CD4-positive, alpha-beta memory T cell (primary cell): Measurements from ENCODE around the gene EIF4G2. TPM values are rescaled to one million over a fixed set of nuclear protein-coding genes. Genes with fewer than 3 reads are reported as not detected.
A peak's percentile ranks its signal among the peaks of the same experiment; 100 is the strongest.

Experiments
- CTCF ChIA-PET: fragments of 350-600 bp; sonication (Branson Sonifier 250); formaldehyde crosslinking; loops from one replicate; lab custom pipeline; 2021; ENCODE audit warnings: inconsistent platforms; ENCODE audit not compliant: partially characterized antibody; lab: Charles Lee
- POLR2A ChIA-PET: fragments of 350-600 bp; sonication (Branson Sonifier 250); formaldehyde crosslinking; loops from one replicate; lab custom pipeline; 2021; ENCODE audit not compliant: partially characterized antibody; lab: Charles Lee
- DNase-seq, 5 donors: peaks; one replicate each; pipeline versions ENCODE4 v3.0.0 to v3.0.0-alpha.2; 2020 to 2022; ENCODE audit warnings: mixed read lengths in 1 of 5
- H3K27ac ChIP-seq: one replicate; pipeline ENCODE4 v1.7.0; 2013; ENCODE audit warnings: low read depth, low read length
- H3K27me3 ChIP-seq: 2 replicates; pipeline ENCODE4 v1.7.0; 2013; ENCODE audit warnings: mild to moderate bottlenecking, low read length, moderate library complexity; ENCODE audit not compliant: insufficient read depth
- H3K36me3 ChIP-seq: 2 replicates; pipeline ENCODE4 v1.7.0; 2013; ENCODE audit warnings: mild to moderate bottlenecking, low read length, moderate library complexity; ENCODE audit not compliant: insufficient read depth
- H3K4me1 ChIP-seq: 2 replicates; pipeline ENCODE4 v1.7.0; 2013; ENCODE audit warnings: mild to moderate bottlenecking, low read length, moderate library complexity; ENCODE audit not compliant: insufficient read depth
- H3K4me3 ChIP-seq, 2 donors: one replicate each; pipeline ENCODE4 v1.7.0; 2013; ENCODE audit warnings: low read length in 2 of 2, mild to moderate bottlenecking in 1 of 2
- H3K9me3 ChIP-seq, 2 donors: one replicate each; pipeline ENCODE4 v1.7.0; 2013; ENCODE audit warnings: low read length in 2 of 2, control low read depth in 1 of 2; ENCODE audit not compliant: control insufficient read depth in 1 of 2
- H3K27ac Mint-ChIP-seq, 7 donors: one replicate each; pipeline ENCODE4 v1.8.0; 2020 to 2021; ENCODE audit warnings: mixed read lengths in 7 of 7, mild to moderate bottlenecking in 6 of 7, inconsistent platforms in 3 of 7, moderate library complexity in 3 of 7
- H3K27me3 Mint-ChIP-seq, 2 donors: one replicate each; pipeline ENCODE4 v1.8.0; 2020 to 2021; ENCODE audit warnings: mixed read lengths in 2 of 2
- H3K36me3 Mint-ChIP-seq, 2 donors: one replicate each; pipeline ENCODE4 v1.8.0; 2020 to 2021; ENCODE audit warnings: mixed read lengths in 2 of 2, inconsistent platforms in 1 of 2, mild to moderate bottlenecking in 1 of 2
- H3K4me1 Mint-ChIP-seq, 4 donors: one replicate each; pipeline ENCODE4 v1.8.0; 2020 to 2021; ENCODE audit warnings: mixed read lengths in 4 of 4, mild to moderate bottlenecking in 1 of 4
- H3K4me3 Mint-ChIP-seq, 8 donors: one replicate each; pipeline ENCODE4 v1.8.0; 2020 to 2021; ENCODE audit warnings: mixed read lengths in 8 of 8, mild to moderate bottlenecking in 7 of 8, moderate library complexity in 6 of 8, inconsistent platforms in 3 of 8
- H3K9me3 Mint-ChIP-seq, 8 donors: one replicate each; pipeline ENCODE4 v1.8.0; 2020 to 2021; ENCODE audit warnings: mixed read lengths in 8 of 8, mild to moderate bottlenecking in 5 of 8, inconsistent platforms in 3 of 8, moderate library complexity in 1 of 8
- intact Hi-C: fragments of 100-400 bp; cut with micrococcal nuclease; formaldehyde crosslinking; loops from one replicate; pipeline ENCODE4 v1.15.1; 2023
- polyA plus RNA-seq, 2 donors: library from polyadenylated mRNA; unstranded; fragments of 300-500 nt; fragmentation: Illumina TruSeq; gene quantifications; one replicate each; pipeline ENCODE4 v1.2.3, GENCODE V29; 2021
- total RNA-seq, 2 experiments: library from RNA; stranded (reverse); gene quantifications; one replicate each; pipeline ENCODE4 v1.2.3, GENCODE V29; 2021

EIF4G2 gene
- total RNA-seq (100 to 1,000 TPM; 659 to 664 TPM), polyA plus RNA-seq (100 to 1,000 TPM; 521 to 531 TPM)

GRCh38 chr11:10808553-10809372, at the start of gene EIF4G2:
EIF4G2 (minus strand) TSS chr11:10808926.
- peak within 1 kb of the TSS; percentile 96 to 99 (median 98) for H3K4me3 Mint-ChIP-seq
- peak within 1 kb of the TSS; percentile 98 to 100 (median 99) for H3K27ac Mint-ChIP-seq
- H3K27me3 ChIP-seq, result no peaks in the 10 kb centered on the region
- H3K9me3 Mint-ChIP-seq, result peaks cover 0 to 5% (median 0%) of the 10 kb centered on the region in 8 donors
- H3K36me3 Mint-ChIP-seq, result peaks cover 33 to 49% of the 10 kb centered on the region in 2 donors
- peak within 1 kb of the TSS; percentile 77 to 95 for H3K4me3 ChIP-seq
- H3K27ac ChIP-seq, result peak within 1 kb of the TSS; percentile 97
- POLR2A ChIA-PET, result interaction anchor here (0.6 to 11.7 kb wide), 56 partner anchors 9 to 1495 kb away, joined by 3 to 469 read pairs (median 5); partner anchors contain the start of genes AMPD3, CTR9, IPO7 and RNF141
- H3K4me1 ChIP-seq, result peaks cover 44% of the 10 kb centered on the region
- H3K27me3 Mint-ChIP-seq, result peaks cover 0 to 3% of the 10 kb centered on the region in 2 donors
- peaks cover 34% of the 10 kb centered on the region for H3K36me3 ChIP-seq
- intact Hi-C loops, result loop anchor here (1.0 to 5.0 kb wide), 11 partner anchors 50 to 1348 kb away; partner anchors contain the start of genes AMPD3, CTR9, RNF141 and USP47
- DNase-seq, result peak; percentile 98 to 99 (median 99)
- peaks cover 27 to 62% (median 40%) of the 10 kb centered on the region in 4 donors for H3K4me1 Mint-ChIP-seq
- CTCF ChIA-PET, result interaction anchor here (0.8 to 3.6 kb wide), 22 partner anchors 10 to 1034 kb away, joined by 3 to 35 read pairs (median 4); partner anchors contain the start of genes RNF141, USP47 and ZBED5
- no peaks in the 10 kb centered on the region for H3K9me3 ChIP-seq

DNA sequence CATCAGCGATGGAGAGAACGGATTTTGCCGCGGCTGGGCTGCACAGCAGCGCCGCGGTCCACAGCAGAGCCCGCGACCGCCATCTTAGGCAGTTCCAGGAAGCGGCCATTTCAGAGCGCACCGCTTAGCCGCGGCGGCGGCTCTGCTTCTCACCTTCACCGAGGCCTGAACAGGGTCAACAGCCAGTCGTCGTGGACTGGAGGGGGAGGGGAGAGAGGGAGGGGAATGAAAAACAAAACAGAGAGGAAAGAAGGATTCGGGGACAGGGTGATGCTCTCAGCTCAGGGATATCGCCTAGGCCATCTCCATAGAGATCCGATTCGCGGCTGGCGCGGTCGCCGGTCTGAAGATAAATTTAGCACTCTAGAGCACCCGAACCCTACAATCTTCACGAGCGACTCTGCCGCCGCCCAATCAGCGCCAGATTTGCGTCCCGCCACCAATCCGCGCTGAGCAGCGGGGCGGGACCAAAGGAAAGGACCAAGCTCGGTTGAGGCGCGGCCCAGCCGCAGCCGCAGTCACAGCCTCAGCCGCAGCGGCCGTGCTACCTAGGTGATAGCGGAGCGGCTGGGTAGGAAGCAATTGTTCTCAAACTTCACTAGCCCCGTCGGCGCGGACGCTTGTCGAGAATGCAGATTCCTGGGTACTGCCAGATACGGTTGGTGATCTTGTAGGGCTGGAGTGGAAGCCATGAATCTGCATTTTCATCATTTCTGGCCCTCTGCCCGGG, 49.1 kb upstream of the EIF4G2 start, which contains the start of gene ZBED5:
Gene ZBED5 (minus strand): TSS at position 345 of the 730 bp plus-strand sequence. CDS start 3,108 bp downstream, outside the sequence.
- Mint-ChIP-seq H3K4me1 (peaks cover 26 to 63% (median 34%) of the 10 kb centered on the region in 4 donors), H3K9me3 (peaks cover 0 to 2% (median 0%) of the 10 kb centered on the region in 8 donors), H3K4me3 (peak within 1 kb of the TSS; percentile 98 to 100 (median 99)), H3K27ac (peak within 1 kb of the TSS; percentile 99 to 100 (median 99)), H3K36me3 (peaks cover 18 to 47% of the 10 kb centered on the region in 2 donors), H3K27me3 (no peaks in the 10 kb centered on the region)
- DNase-seq, result peak; percentile 95 to 97 (median 97)
- ChIA-PET CTCF (interaction anchor here (0.6 to 5.9 kb wide), 8 partner anchors 10 to 317 kb away, joined by 3 to 36 read pairs (median 4); partner anchors contain the start of genes EIF4G2 and RNF141), POLR2A (interaction anchor here (0.6 to 7.5 kb wide), 37 partner anchors 10 to 1397 kb away, joined by 3 to 469 read pairs (median 5); partner anchors contain the start of genes CTR9, EIF4G2, RNF141 and ZNF143)
- Histone ChIP-seq H3K27me3 (no peaks in the 10 kb centered on the region), H3K4me1 (peaks cover 36% of the 10 kb centered on the region), H3K9me3 (no peaks in the 10 kb centered on the region), H3K27ac (peak within 1 kb of the TSS; percentile 93), H3K36me3 (peaks cover 19% of the 10 kb centered on the region), H3K4me3 (peak within 1 kb of the TSS; percentile 93 to 100)
- intact Hi-C loops, result loop anchor here (1.0 to 5.0 kb wide), 8 partner anchors 20 to 1397 kb away; partner anchors contain the start of genes CTR9, EIF4G2, USP47 and ZNF143

DNA sequence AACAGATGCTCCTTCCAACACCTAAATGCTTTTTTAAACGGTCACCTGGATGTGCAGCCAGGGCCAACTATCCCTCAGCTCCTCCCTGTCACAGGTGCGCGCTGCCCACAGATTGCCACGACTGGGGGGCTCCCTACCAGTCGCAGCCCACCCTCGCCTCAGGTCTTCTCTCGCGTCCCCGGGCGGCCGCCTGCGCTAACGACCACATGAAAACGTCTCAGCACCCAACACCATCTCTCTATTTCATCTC, 48.7 kb upstream of the EIF4G2 start:
- peaks cover 26 to 60% (median 33%) of the 10 kb centered on the region in 4 donors for H3K4me1 Mint-ChIP-seq
- POLR2A ChIA-PET, result interaction anchor here (0.7 to 7.5 kb wide), 30 partner anchors 9 to 1397 kb away, joined by 3 to 469 read pairs (median 5); partner anchors contain the start of genes CTR9, EIF4G2, RNF141 and ZNF143
- intact Hi-C loops, result loop anchor here (2.0 to 5.0 kb wide), 5 partner anchors 75 to 1397 kb away; partner anchors contain the start of genes USP47 and ZNF143

DNA sequence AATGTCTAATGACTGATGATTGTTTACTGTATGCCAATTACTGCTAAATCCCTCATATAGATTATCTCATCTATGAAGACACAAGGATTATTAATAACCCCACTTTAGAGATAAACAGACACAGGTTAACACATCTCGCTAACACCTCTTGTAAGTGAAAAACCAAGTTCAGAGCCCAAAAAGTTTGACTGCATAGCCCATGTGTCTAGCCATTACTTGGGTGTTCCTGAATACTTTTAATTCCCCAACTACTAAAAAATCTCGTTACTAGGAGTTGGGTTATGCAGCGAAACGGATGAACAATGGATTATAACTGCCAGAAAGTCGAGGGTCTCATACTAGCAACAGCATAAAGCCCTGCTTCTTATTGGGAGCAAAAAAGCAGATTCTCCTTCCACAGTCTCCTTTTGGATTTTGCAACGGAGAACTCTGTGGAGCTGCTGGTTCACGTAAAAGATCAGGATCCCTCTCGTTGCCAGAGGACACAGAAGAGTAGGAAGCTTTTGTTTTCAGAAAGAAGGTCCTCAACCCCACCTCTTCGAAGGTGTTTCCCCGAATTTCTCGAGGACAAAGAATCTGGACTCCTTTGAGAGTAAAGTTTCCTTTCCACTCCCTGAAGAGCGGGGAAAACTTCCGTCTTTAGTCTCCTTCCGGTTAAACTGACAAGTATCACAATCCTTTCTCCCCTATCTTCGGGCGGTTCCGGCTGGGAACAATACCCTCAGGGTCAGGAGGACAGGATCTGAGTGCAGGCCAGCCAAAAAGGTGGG, 48.1 kb upstream of the EIF4G2 start:
- H3K4me3 ChIP-seq, result peak overlapping the region; percentile 93 to 100
- no peaks in the 10 kb centered on the region for H3K9me3 ChIP-seq
- H3K9me3 Mint-ChIP-seq, result peaks cover 0 to 2% (median 0%) of the 10 kb centered on the region in 8 donors
- peak overlapping the region; percentile 99 to 100 (median 99) for H3K27ac Mint-ChIP-seq
- peak in 2 of 5 donors; percentile 6 to 36 for DNase-seq
- no peaks in the 10 kb centered on the region for H3K27me3 ChIP-seq
- peaks cover 25 to 56% of the 10 kb centered on the region in 2 donors for H3K36me3 Mint-ChIP-seq
- H3K36me3 ChIP-seq, result peaks cover 19% of the 10 kb centered on the region
- peak overlapping the region; percentile 93 for H3K27ac ChIP-seq
- CTCF ChIA-PET, result interaction anchor here (0.9 to 5.9 kb wide), 3 partner anchors 21 to 64 kb away, joined by 4 to 36 read pairs (median 35); partner anchors contain the start of gene EIF4G2
- H3K4me1 ChIP-seq, result peaks cover 36% of the 10 kb centered on the region
- no peaks in the 10 kb centered on the region for H3K27me3 Mint-ChIP-seq
- peak overlapping the region; percentile 98 to 100 (median 99) for H3K4me3 Mint-ChIP-seq
- POLR2A ChIA-PET, result interaction anchor here (1.1 to 7.5 kb wide), 17 partner anchors 9 to 1396 kb away, joined by 3 to 469 read pairs (median 7); partner anchors contain the start of genes CTR9, EIF4G2 and ZNF143
- peaks cover 31 to 62% (median 37%) of the 10 kb centered on the region in 4 donors for H3K4me1 Mint-ChIP-seq
- intact Hi-C loops, result loop anchor here (2.0 to 5.0 kb wide), 5 partner anchors 75 to 1396 kb away; partner anchors contain the start of genes USP47 and ZNF143

More for the DNA sequence above, 48.7 kb upstream of the EIF4G2 start:
- Histone ChIP-seq H3K27me3 (no peaks in the 10 kb centered on the region), H3K27ac (peak overlapping the region; percentile 93), H3K4me3 (peak overlapping the region; percentile 93 to 100), H3K36me3 (peaks cover 19% of the 10 kb centered on the region), H3K4me1 (peaks cover 36% of the 10 kb centered on the region), H3K9me3 (no peaks in the 10 kb centered on the region)
- no peak for DNase-seq
- peak overlapping the region; percentile 98 to 100 (median 99) for H3K4me3 Mint-ChIP-seq
- peak overlapping the region; percentile 99 to 100 (median 99) for H3K27ac Mint-ChIP-seq
- H3K36me3 Mint-ChIP-seq, result peaks cover 20 to 51% of the 10 kb centered on the region in 2 donors
- CTCF ChIA-PET, result interaction anchor here (0.7 to 5.9 kb wide), 6 partner anchors 10 to 317 kb away, joined by 3 to 36 read pairs (median 4); partner anchors contain the start of genes EIF4G2 and RNF141
- no peaks in the 10 kb centered on the region for H3K27me3 Mint-ChIP-seq
- H3K9me3 Mint-ChIP-seq, result peaks cover 0 to 2% (median 0%) of the 10 kb centered on the region in 8 donors

GRCh38 chr11:10855295-10855694, 46.6 kb upstream of the EIF4G2 start:
- Mint-ChIP-seq H3K4me3 (no peak overlapping the region), H3K27ac (peak overlapping the region in 2 of 7 donors; percentile 13 to 24), H3K36me3 (peaks cover 26 to 60% of the 10 kb centered on the region in 2 donors)

More at GRCh38 chr11:10855295-10855694, 46.6 kb upstream of the EIF4G2 start:
- Mint-ChIP-seq H3K27me3 (no peaks in the 10 kb centered on the region), H3K4me1 (peaks cover 29 to 61% (median 35%) of the 10 kb centered on the region in 4 donors), H3K9me3 (peaks cover 0 to 2% (median 0%) of the 10 kb centered on the region in 8 donors)
- no peaks in the 10 kb centered on the region for H3K27me3 ChIP-seq
- no peak overlapping the region for H3K27ac ChIP-seq
- peaks cover 19% of the 10 kb centered on the region for H3K36me3 ChIP-seq
- intact Hi-C loops, result loop anchor here (5.0 kb wide), 4 partner anchors 77 to 1278 kb away; partner anchors contain the start of gene USP47
- no peak overlapping the region for H3K4me3 ChIP-seq
- CTCF ChIA-PET, result interaction anchor here (1.4 kb wide), 1 partner anchor 24 kb away, joined by 5 read pairs; no protein-coding TSS in a partner anchor
- H3K4me1 ChIP-seq, result peaks cover 36% of the 10 kb centered on the region
- DNase-seq, result no peak
- POLR2A ChIA-PET, result interaction anchor here (5.9 to 7.5 kb wide), 2 partner anchors 49 to 58 kb away, joined by 33 to 469 read pairs; partner anchors contain the start of gene EIF4G2
- no peaks in the 10 kb centered on the region for H3K9me3 ChIP-seq
